ENCODE measurements around the gene DNAJB2.

DNAJB2 gene

GRCh38 chr2:219243291-219243761 lies 35.8 kb upstream of the DNAJB2 start:
- Histone ChIP-seq H3K4me3 (ENCODE audit: low read length, poor library complexity, severe bottlenecking) (no peak overlapping the region), H3K9me2 (replicated peaks; ENCODE audit: low read depth, low read length) (no peaks in the 10 kb centered on the region), H3K27me3 (ENCODE audit: insufficient read depth, low read length, poor library complexity, severe bottlenecking) (no peaks in the 10 kb centered on the region), H3K36me3 (ENCODE audit: insufficient read depth, low read length) (no peaks in the 10 kb centered on the region), H3K9ac (ENCODE audit: low read depth, low read length, poor library complexity, severe bottlenecking) (no peak overlapping the region), H3K79me2 (ENCODE audit: insufficient read depth, low read length) (peaks cover 15% of the 10 kb centered on the region), H3K9me3 (ENCODE audit: insufficient read depth, low read depth, low read length) (no peaks in the 10 kb centered on the region), H2AFZ (ENCODE audit: low read length) (no peak overlapping the region), H3K4me2 (ENCODE audit: low read depth, low read length, poor library complexity, severe bottlenecking) (no peak overlapping the region), H3F3A (ENCODE audit: low read depth) (no peaks in the 10 kb centered on the region), H4K20me1 (ENCODE audit: insufficient read depth, low read length, poor library complexity, severe bottlenecking) (peaks cover 20% of the 10 kb centered on the region), H3K4me1 (ENCODE audit: insufficient read depth, low read length, poor library complexity, severe bottlenecking) (peaks cover 34% of the 10 kb centered on the region)
- TF ChIP-seq CTCF (conservative IDR thresholded peaks at IDR 0.05; ENCODE audit: low read length) (no peak), EZH2phosphoT487 (IDR thresholded peaks at IDR 0.05; ENCODE audit: borderline replicate concordance) (no peak)

DNA sequence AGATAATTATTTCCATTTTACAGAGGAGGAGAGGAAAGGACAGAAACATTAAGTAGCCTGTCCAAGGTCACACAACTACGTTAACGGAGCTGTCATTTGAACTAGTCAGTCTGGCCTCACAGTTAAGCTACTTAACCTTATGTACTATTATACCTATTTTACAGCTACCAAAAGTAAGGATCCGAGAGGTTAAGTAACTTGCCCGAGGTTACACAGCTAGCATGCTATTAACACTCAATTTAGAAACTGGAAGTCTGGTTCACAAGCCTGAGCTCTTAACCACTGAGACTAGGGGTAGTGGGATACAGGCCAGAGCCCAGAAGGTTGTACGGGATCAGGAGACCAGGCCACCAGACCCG lies 34.4 kb upstream of the DNAJB2 start:
- no peaks in the 10 kb centered on the region for H3K9me2 ChIP-seq (replicated peaks; ENCODE audit: low read depth, low read length)
- peak overlapping the region; percentile 75 for H2AFZ ChIP-seq (ENCODE audit: low read length)
- no peaks in the 10 kb centered on the region for H3K9me3 ChIP-seq (ENCODE audit: insufficient read depth, low read depth, low read length)
- H3K4me3 ChIP-seq (ENCODE audit: low read length, poor library complexity, severe bottlenecking), result peak overlapping the region; percentile 95
- H3K36me3 ChIP-seq (ENCODE audit: insufficient read depth, low read length), result no peaks in the 10 kb centered on the region
- peaks cover 27% of the 10 kb centered on the region for H4K20me1 ChIP-seq (ENCODE audit: insufficient read depth, low read length, poor library complexity, severe bottlenecking)
- no peaks in the 10 kb centered on the region for H3K27me3 ChIP-seq (ENCODE audit: insufficient read depth, low read length, poor library complexity, severe bottlenecking)
- H3K79me2 ChIP-seq (ENCODE audit: insufficient read depth, low read length), result peaks cover 15% of the 10 kb centered on the region
- H3F3A ChIP-seq (ENCODE audit: low read depth), result no peaks in the 10 kb centered on the region
- TF ChIP-seq EZH2phosphoT487 (IDR thresholded peaks at IDR 0.05; ENCODE audit: borderline replicate concordance), result no peak
- no peak for TF ChIP-seq CTCF (conservative IDR thresholded peaks at IDR 0.05; ENCODE audit: low read length)
- peak overlapping the region; percentile 78 for H3K4me2 ChIP-seq (ENCODE audit: low read depth, low read length, poor library complexity, severe bottlenecking)
- peak overlapping the region; percentile 91 for H3K9ac ChIP-seq (ENCODE audit: low read depth, low read length, poor library complexity, severe bottlenecking)
- H3K4me1 ChIP-seq (ENCODE audit: insufficient read depth, low read length, poor library complexity, severe bottlenecking), result peaks cover 48% of the 10 kb centered on the region

DNA sequence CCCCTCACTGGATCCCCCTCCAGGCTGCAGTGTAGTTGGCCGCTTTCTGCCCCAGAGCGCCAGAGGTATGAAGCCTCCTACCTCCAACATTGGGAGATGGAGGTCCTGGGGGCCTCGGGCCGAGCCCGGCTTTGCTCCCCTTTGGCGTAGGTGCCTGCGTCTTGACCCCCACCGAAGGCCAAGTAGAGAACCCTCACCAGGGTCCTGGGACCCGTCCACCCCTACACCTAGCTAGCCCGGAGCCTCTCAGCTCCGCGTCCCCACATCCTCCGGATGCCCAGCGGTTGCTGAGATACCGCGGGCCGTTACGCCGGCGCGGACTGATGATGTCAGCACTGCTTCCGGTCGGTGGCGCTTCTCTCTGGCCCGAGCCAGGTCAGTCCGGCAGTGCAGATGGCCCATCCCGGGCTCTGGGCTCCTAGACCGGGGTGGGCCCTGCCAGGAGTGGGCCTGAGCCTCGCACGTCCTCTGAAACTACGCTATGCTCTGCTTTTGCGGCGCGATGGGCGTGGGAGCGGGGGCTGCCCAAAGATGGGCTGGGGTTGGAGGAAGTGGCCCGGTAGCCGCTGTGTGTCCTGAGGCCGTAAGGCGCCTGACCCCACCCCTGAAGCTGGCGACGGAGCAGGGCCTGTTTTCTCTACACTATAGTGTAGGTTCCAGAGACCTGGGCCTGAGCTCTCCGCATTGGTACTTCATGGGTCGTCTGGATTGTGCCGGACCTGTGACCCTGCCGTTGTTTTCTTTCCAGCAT lies 33.8 kb upstream of the DNAJB2 start, which contains the start of the genes GLB1L and STK16:
GLB1L (minus strand) TSS at position 297 of the 751 bp plus-strand sequence. CDS start 1,871 bp downstream, outside the sequence.
STK16 (plus strand) TSS at position 332 of the 751 bp plus-strand sequence. CDS start 521 bp downstream, outside the sequence.
- H3K9me3 ChIP-seq (ENCODE audit: insufficient read depth, low read depth, low read length), result no peaks in the 10 kb centered on the region
- peaks cover 54% of the 10 kb centered on the region for H3K4me1 ChIP-seq (ENCODE audit: insufficient read depth, low read length, poor library complexity, severe bottlenecking)
- H3K27me3 ChIP-seq (ENCODE audit: insufficient read depth, low read length, poor library complexity, severe bottlenecking), result no peaks in the 10 kb centered on the region
- H3K4me2 ChIP-seq (ENCODE audit: low read depth, low read length, poor library complexity, severe bottlenecking), result peak within 1 kb of the TSS; percentile 78
- H3K36me3 ChIP-seq (ENCODE audit: insufficient read depth, low read length), result no peaks in the 10 kb centered on the region
- peaks cover 27% of the 10 kb centered on the region for H4K20me1 ChIP-seq (ENCODE audit: insufficient read depth, low read length, poor library complexity, severe bottlenecking)
- H3K79me2 ChIP-seq (ENCODE audit: insufficient read depth, low read length), result peaks cover 15% of the 10 kb centered on the region
- peak within 1 kb of the TSS; percentile 75 for H2AFZ ChIP-seq (ENCODE audit: low read length)
- peak within 1 kb of the TSS; percentile 95 for H3K4me3 ChIP-seq (ENCODE audit: low read length, poor library complexity, severe bottlenecking)
- peak within 1 kb of the TSS; percentile 91 for H3K9ac ChIP-seq (ENCODE audit: low read depth, low read length, poor library complexity, severe bottlenecking)
- no peaks in the 10 kb centered on the region for H3F3A ChIP-seq (ENCODE audit: low read depth)
- H3K9me2 ChIP-seq (replicated peaks; ENCODE audit: low read depth, low read length), result no peaks in the 10 kb centered on the region
- TF ChIP-seq CTCF (conservative IDR thresholded peaks at IDR 0.05; ENCODE audit: low read length) (no peak), EZH2phosphoT487 (IDR thresholded peaks at IDR 0.05; ENCODE audit: borderline replicate concordance) (no peak)
